MM.1S (cell line): ENCODE data around the gene FBXO46.

Source experiments
- DNase-seq: peaks from one replicate; pipeline ENCODE4 v3.0.0-alpha.2; 2015
- H2AFZ ChIP-seq: fragments of 300-600 bp; sonication (generic); 2 replicates; pipeline ENCODE4 v1.6.0; 2016; ENCODE audit warnings: antibody characterized with exemption, low read length
- H3F3A ChIP-seq: fragments of 300-600 bp; sonication (generic); 2 replicates; pipeline ENCODE4 v1.6.1; 2016; ENCODE audit warnings: mild to moderate bottlenecking, antibody characterized with exemption, low read length, moderate library complexity, mixed read lengths; ENCODE audit not compliant: insufficient read depth
- H3K27ac ChIP-seq: fragments of 300-600 bp; sonication (generic); 2 replicates; pipeline ENCODE4 v1.5.1; 2016; ENCODE audit warnings: mild to moderate bottlenecking, low read length
- H3K27me3 ChIP-seq: fragments of 300-600 bp; sonication (generic); replicated peaks from 2 replicates; pipeline ENCODE4 v1.6.0; 2016; ENCODE audit warnings: low read length; ENCODE audit not compliant: insufficient read depth
- H3K36me3 ChIP-seq: fragments of 300-600 bp; sonication (generic); replicated peaks from 2 replicates; pipeline ENCODE4 v1.6.1; 2016; ENCODE audit warnings: mild to moderate bottlenecking, low read length, mixed read lengths; ENCODE audit not compliant: insufficient read depth
- H3K4me1 ChIP-seq: fragments of 300-600 bp; sonication (generic); 2 replicates; pipeline ENCODE4 v1.6.1; 2016; ENCODE audit warnings: low read length, mixed read lengths
- H3K4me2 ChIP-seq: fragments of 300-600 bp; sonication (generic); 2 replicates; pipeline ENCODE4 v1.6.0; 2016; ENCODE audit warnings: low read depth, low read length
- H3K4me3 ChIP-seq: fragments of 300-600 bp; sonication (generic); 2 replicates; pipeline ENCODE4 v1.5.1; 2016; ENCODE audit warnings: low read length, mixed read lengths
- H3K79me2 ChIP-seq: fragments of 300-600 bp; sonication (generic); 2 replicates; pipeline ENCODE4 v1.6.1; 2016; ENCODE audit warnings: mixed run types, low read length, mixed read lengths
- H3K9ac ChIP-seq: fragments of 300-600 bp; sonication (generic); 2 replicates; pipeline ENCODE4 v1.6.1; 2016; ENCODE audit warnings: low read length, mixed read lengths
- H3K9me2 ChIP-seq: fragments of 300-600 bp; sonication (generic); replicated peaks from 2 replicates; pipeline ENCODE4 v1.6.1; 2016; ENCODE audit warnings: mild to moderate bottlenecking, low read length, mixed read lengths; ENCODE audit not compliant: insufficient read depth
- H3K9me3 ChIP-seq: fragments of 300-600 bp; sonication (generic); replicated peaks from 2 replicates; pipeline ENCODE4 v1.6.1; 2016; ENCODE audit warnings: mild to moderate bottlenecking, low read length, mixed read lengths; ENCODE audit not compliant: insufficient read depth
- H4K20me1 ChIP-seq: fragments of 300-600 bp; sonication (generic); 2 replicates; pipeline ENCODE4 v1.6.1; 2016; ENCODE audit warnings: mild to moderate bottlenecking, low read length, moderate library complexity, mixed read lengths; ENCODE audit not compliant: insufficient read depth
- EZH2 ChIP-seq: fragments of 300-600 bp; sonication (generic); optimal IDR thresholded peaks from 2 replicates; pipeline ENCODE3; 2017; ENCODE audit warnings: low read depth, mild to moderate bottlenecking, antibody characterized with exemption, low read length, mixed read lengths
- EZH2phosphoT487 ChIP-seq: fragments of 300-600 bp; sonication (generic); IDR thresholded peaks from 2 replicates; pipeline ENCODE4 v1.6.1; 2018; ENCODE audit warnings: antibody characterized with exemption, low read length
- TF ChIP-seq, protein P1 (sequence below): fragments of 300-600 bp; sonication (generic); IDR thresholded peaks from 2 replicates; pipeline ENCODE4 v1.5.1; 2016; ENCODE audit warnings: antibody characterized with exemption, low read length, mixed read lengths

The FBXO46 gene

DNA sequence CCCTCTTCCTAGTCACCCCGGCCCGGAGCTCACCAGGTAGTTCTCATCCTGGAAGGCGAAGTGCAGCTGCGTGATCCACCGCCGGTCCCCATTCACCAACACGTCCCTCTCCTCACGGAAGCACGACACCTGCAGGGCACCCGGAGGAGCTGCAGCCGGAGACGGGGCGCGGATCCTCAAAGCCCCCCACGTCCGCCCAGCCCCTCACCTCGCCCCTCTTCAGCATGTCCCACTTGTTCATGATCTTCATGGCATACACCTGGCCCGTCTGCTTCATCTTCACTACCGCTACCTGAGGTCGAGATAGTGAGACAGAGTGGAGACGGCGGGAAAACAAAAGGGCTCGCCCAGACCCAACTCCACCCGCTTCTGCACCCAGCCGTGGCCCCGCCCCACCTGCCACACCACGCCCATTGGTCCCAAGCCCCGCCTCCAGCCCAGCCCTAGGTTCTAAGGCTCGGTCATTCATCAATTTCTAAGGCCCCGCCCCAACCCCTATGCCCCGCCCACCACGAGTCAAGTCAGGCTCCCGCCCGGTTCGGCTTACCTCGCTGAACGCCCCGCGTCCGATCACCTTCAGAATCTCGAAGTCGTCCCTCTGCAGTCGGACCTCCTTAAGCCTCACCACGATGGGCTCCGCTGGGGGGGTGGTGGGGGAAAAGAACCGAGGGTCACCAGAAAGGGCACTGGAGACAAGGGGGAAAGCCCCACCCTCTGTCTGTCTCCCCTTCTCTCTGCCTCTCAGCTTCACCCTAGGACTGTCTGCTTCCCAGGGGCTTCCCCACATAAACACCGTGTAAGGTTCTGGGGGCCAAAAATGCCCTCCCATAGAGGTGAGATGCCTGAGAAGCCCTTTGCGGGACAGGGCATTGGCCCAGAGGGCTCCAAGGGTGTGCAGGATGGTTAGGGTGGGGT, 48.8 kb upstream of the FBXO46 start:
- H3K27me3 ChIP-seq, result no peaks in the 10 kb centered on the region
- H4K20me1 ChIP-seq, result no peaks in the 10 kb centered on the region
- H3K36me3 ChIP-seq, result no peaks in the 10 kb centered on the region
- peak overlapping the region; percentile 81 for H3K4me2 ChIP-seq
- H3K4me3 ChIP-seq, result peak overlapping the region; percentile 58
- H2AFZ ChIP-seq, result peak overlapping the region; percentile 50
- no peaks in the 10 kb centered on the region for H3K9me2 ChIP-seq
- no peaks in the 10 kb centered on the region for H3K79me2 ChIP-seq
- peak; percentile 84 for DNase-seq
- no peak overlapping the region for H3K27ac ChIP-seq
- TF ChIP-seq EZH2phosphoT487, result no peak
- TF ChIP-seq, protein P1, sequence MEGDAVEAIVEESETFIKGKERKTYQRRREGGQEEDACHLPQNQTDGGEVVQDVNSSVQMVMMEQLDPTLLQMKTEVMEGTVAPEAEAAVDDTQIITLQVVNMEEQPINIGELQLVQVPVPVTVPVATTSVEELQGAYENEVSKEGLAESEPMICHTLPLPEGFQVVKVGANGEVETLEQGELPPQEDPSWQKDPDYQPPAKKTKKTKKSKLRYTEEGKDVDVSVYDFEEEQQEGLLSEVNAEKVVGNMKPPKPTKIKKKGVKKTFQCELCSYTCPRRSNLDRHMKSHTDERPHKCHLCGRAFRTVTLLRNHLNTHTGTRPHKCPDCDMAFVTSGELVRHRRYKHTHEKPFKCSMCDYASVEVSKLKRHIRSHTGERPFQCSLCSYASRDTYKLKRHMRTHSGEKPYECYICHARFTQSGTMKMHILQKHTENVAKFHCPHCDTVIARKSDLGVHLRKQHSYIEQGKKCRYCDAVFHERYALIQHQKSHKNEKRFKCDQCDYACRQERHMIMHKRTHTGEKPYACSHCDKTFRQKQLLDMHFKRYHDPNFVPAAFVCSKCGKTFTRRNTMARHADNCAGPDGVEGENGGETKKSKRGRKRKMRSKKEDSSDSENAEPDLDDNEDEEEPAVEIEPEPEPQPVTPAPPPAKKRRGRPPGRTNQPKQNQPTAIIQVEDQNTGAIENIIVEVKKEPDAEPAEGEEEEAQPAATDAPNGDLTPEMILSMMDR, result peak; percentile 64
- H3F3A ChIP-seq, result peaks cover 6% of the 10 kb centered on the region; the same call in 1 of the 2 replicates
- H3K9me3 ChIP-seq, result no peaks in the 10 kb centered on the region
- H3K4me1 ChIP-seq, result 0 out of 2 replicates have a peak, but pooled peaks cover 6% of the 10 kb centered on the region
- peak overlapping the region; percentile 5; the same call in 1 of the 2 replicates for H3K9ac ChIP-seq

DNA sequence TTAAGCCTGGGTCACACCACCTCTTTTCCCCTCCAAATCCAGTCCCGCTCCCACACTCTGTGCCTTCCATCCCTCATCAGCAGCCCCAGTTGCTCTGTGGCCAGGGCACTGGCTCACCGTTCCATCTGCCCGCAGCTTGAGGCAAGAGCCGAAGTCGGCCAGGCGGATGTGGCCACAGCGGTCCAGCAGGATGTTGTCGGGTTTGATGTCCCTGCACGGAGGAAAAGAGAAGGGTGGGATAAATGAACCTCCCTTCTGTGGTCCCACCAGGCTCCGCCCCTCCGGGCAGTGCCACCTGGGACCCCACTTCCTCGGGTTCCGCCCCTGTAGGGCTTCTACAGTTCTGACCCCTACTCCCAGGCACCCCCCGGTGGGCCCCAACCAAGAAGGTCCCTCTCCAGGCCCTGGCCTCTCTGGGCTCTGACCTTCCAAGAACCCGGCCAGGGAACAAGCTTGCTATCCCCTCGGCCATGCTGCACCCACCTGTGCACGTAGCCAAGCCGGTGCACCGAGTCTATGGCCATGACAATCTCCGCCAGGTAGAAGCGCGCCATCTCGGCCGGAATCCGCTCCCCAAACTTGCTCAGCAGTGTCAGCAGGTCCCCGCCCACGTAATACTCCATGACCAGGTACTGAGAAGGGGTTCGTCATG, 47.4 kb upstream of the FBXO46 start:
- Histone ChIP-seq H4K20me1 (no peaks in the 10 kb centered on the region), H3K9me2 (no peaks in the 10 kb centered on the region), H3K4me3 (no peak overlapping the region), H3K27ac (no peak overlapping the region), H3F3A (peaks cover 6% of the 10 kb centered on the region; the same call in 1 of the 2 replicates), H3K4me1 (0 out of 2 replicates have a peak, but pooled peaks cover 6% of the 10 kb centered on the region), H2AFZ (no peak overlapping the region), H3K36me3 (no peaks in the 10 kb centered on the region), H3K9ac (no peak overlapping the region), H3K79me2 (no peaks in the 10 kb centered on the region), H3K4me2 (no peak overlapping the region), H3K9me3 (no peaks in the 10 kb centered on the region), H3K27me3 (no peaks in the 10 kb centered on the region)
- TF ChIP-seq, protein P1, result no peak
- TF ChIP-seq EZH2phosphoT487 (no peak), EZH2 (no peak)
- DNase-seq, result no peak

DNA sequence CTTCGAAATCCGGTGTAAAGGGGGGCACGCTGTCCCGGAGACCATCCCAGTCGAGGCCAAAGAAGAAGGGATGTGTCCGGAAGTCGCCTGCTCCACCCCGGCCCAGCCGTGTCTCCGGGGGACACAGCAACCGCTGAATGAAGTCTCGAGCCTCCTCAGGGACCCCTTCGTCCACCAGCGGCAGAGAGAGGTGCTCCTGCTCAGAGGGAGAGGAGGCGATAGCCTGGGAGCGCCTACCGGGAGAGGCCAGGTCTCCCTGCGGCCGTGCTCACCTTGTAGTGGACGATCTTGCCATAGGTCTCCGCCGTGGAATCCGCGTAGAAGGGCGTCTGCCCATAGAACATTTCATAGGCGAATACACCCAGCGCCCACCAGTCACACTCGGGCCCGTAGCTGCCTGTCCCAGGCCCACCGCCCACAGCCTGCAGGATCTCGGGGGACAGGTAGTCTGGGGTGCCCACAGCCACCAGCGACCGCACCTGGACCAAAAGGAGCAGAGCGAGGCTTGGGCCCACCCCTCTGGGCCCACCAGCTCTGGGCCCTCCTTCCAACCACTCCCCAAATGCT, 46.8 kb upstream of the FBXO46 start:
- Histone ChIP-seq H4K20me1 (no peaks in the 10 kb centered on the region), H3K4me3 (no peak overlapping the region), H3K4me1 (0 out of 2 replicates have a peak, but pooled peaks cover 6% of the 10 kb centered on the region), H3K9ac (no peak overlapping the region), H2AFZ (no peak overlapping the region), H3K9me2 (no peaks in the 10 kb centered on the region), H3K9me3 (no peaks in the 10 kb centered on the region), H3F3A (peaks cover 6% of the 10 kb centered on the region), H3K36me3 (no peaks in the 10 kb centered on the region), H3K4me2 (no peak overlapping the region), H3K27me3 (no peaks in the 10 kb centered on the region), H3K27ac (no peak overlapping the region), H3K79me2 (no peaks in the 10 kb centered on the region)
- no peak for DNase-seq
- TF ChIP-seq EZH2 (no peak), EZH2phosphoT487 (no peak)
- TF ChIP-seq, protein P1, result no peak
